Left ventricle myocardium inferior (tissue), 1 donor: Measurements from ENCODE around the gene ST8SIA6. TPM values are rescaled to one million over a fixed set of nuclear protein-coding genes. Genes with fewer than 3 reads are reported as not detected.
"Not testable (repeated sequence)": the region's sequence is repeated elsewhere in the genome, so short reads cannot be mapped to it uniquely, and the experiment has no call there.

Source experiments
- DNase-seq: peaks from one replicate; pipeline ENCODE4 v3.0.0-alpha.2; 2020
- H3K27ac ChIP-seq: fragments of 200-600 bp; replicated peaks from 2 replicates; pipeline ENCODE4 v1.8.0; 2021
- H3K27me3 ChIP-seq: fragments of 200-600 bp; 2 replicates; pipeline ENCODE4 v1.8.0; 2021; ENCODE audit warnings: low read depth
- H3K36me3 ChIP-seq: fragments of 200-600 bp; 2 replicates; pipeline ENCODE4 v1.8.0; 2021
- H3K4me1 ChIP-seq: fragments of 200-600 bp; 2 replicates; pipeline ENCODE4 v1.8.0; 2021
- H3K4me3 ChIP-seq: fragments of 200-600 bp; 2 replicates; pipeline ENCODE4 v1.8.0; 2021; ENCODE audit warnings: mild to moderate bottlenecking, moderate library complexity
- H3K9me3 ChIP-seq: fragments of 200-600 bp; replicated peaks from 2 replicates; pipeline ENCODE4 v1.8.0; 2021
- CTCF ChIP-seq: fragments of 200-600 bp; IDR thresholded peaks from 2 replicates; pipeline ENCODE4 v1.8.0; 2021; ENCODE audit warnings: antibody characterized with exemption, mild to moderate bottlenecking, borderline replicate concordance
- intact Hi-C: fragments of 100-400 bp; cut with micrococcal nuclease; formaldehyde crosslinking; loops from one replicate; pipeline ENCODE4 v1.11.0; 2022
- total RNA-seq: library from RNA; stranded (reverse); fragmentation: NEBNext Ultra II Directional; extraction: Animal tissue kit (Norgen Biotek cat#: 25700); gene quantifications from one replicate; pipeline ENCODE4 v1.2.1, GENCODE V29; 2021
- donor health status: DM: no; HTN: yes; CAD: no; lungs with severe emphysema.

ST8SIA6 gene
- total RNA-seq, 1 donor from 2014 or later, result 10.1 TPM

GRCh38 chr10:17343118-17343517, 111.3 kb downstream of the ST8SIA6 start:
- H3K4me1 ChIP-seq, result peaks cover 2% of the 10 kb centered on the region
- DNase-seq, result no peak
- no peaks in the 10 kb centered on the region for H3K27me3 ChIP-seq
- no peaks in the 10 kb centered on the region for H3K36me3 ChIP-seq
- no peak overlapping the region for H3K27ac ChIP-seq
- H3K9me3 ChIP-seq, result peaks cover 15% of the 10 kb centered on the region
- H3K4me3 ChIP-seq, result no peak overlapping the region
- no peak for TF ChIP-seq CTCF
- intact Hi-C loops, result no loop called here

- intact Hi-C loops, result no loop called here
- Histone ChIP-seq H3K27me3 (no peaks in the 10 kb centered on the region), H3K4me1 (no peaks in the 10 kb centered on the region), H3K4me3 (no peak overlapping the region), H3K36me3 (no peaks in the 10 kb centered on the region), H3K9me3 (peaks cover 15% of the 10 kb centered on the region), H3K27ac (no peak overlapping the region)
- DNase-seq, result no peak
- TF ChIP-seq CTCF, result no peak
These were observed 114.1 kb downstream of the ST8SIA6 start for GRCh38 chr10:17340144-17340829.

DNA sequence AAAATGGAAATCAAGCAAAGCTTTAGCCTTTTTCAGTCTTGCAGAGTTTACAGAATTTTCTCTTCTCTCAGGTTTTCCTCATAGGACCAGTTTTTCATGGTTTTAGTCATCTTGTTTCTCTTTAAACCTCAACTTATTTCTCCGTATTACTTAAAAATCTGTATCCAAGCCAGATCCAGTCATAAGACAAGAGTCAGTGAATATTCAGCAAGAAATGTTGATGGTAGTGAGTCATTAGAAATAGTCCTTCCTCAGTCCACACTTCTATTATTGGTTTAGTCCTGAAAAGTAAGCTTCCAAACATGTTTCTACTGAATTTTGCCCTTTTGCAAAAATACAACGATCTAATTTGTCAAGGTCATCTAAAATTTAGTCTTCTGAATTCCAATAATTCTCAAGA, 119.3 kb downstream of the ST8SIA6 start:
- H3K4me3 ChIP-seq, result no peak overlapping the region
- no peak for DNase-seq
- intact Hi-C loops, result no loop called here
- no peaks in the 10 kb centered on the region for H3K36me3 ChIP-seq
- no peaks in the 10 kb centered on the region for H3K27me3 ChIP-seq
- no peak for TF ChIP-seq CTCF
- no peaks in the 10 kb centered on the region for H3K9me3 ChIP-seq
- no peaks in the 10 kb centered on the region for H3K4me1 ChIP-seq
- H3K27ac ChIP-seq, result no peak overlapping the region

DNA sequence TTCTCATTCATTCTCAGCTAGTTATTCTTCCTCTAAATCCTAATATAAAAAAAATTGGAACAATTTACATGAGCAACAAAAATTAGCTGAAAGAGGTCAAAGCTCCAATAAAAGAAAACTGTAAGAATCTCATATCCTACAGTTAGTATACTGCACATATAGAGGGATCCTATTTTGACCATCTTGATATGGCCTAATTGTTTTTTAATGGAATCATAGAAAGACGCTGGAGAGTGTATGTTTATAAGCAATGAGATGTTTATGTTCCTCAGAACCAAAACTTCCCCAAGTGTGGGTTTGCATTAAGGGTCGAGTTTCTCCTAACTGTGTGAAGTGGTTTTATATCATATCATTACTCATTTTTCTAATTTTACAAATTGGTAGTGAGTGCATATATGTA, 123.9 kb downstream of the ST8SIA6 start:
- Histone ChIP-seq H3K9me3 (peaks cover 2% of the 10 kb centered on the region), H3K36me3 (no peaks in the 10 kb centered on the region), H3K4me1 (no peaks in the 10 kb centered on the region), H3K4me3 (no peak overlapping the region), H3K27ac (no peak overlapping the region), H3K27me3 (no peaks in the 10 kb centered on the region)
- no peak for TF ChIP-seq CTCF
- DNase-seq, result no peak
- intact Hi-C loops, result no loop called here

DNA sequence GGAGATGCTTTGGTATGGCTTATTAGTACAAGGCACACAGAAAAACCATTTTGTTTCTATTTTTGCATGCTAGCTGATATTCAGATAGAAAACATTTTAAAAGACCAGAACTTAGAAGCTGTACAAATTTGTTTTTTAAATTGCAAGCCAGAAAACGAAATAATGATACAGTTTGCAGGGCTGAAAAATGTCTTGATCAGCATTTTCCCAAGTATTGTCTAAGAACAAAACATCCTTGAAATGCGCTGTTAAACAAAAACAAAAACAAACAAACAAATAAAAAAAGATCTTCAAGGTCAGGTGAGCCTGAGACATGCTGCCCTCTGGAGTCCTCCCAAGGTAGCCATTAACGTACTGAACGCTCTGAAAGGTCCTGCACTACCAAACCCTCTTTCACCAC, 128.0 kb downstream of the ST8SIA6 start:
- no peaks in the 10 kb centered on the region for H3K27me3 ChIP-seq
- intact Hi-C loops, result no loop called here
- no peak overlapping the region for H3K4me3 ChIP-seq
- H3K36me3 ChIP-seq, result no peaks in the 10 kb centered on the region
- no peaks in the 10 kb centered on the region for H3K4me1 ChIP-seq
- no peak for TF ChIP-seq CTCF
- H3K27ac ChIP-seq, result no peak overlapping the region
- no peak for DNase-seq
- peaks cover 2% of the 10 kb centered on the region for H3K9me3 ChIP-seq

DNA sequence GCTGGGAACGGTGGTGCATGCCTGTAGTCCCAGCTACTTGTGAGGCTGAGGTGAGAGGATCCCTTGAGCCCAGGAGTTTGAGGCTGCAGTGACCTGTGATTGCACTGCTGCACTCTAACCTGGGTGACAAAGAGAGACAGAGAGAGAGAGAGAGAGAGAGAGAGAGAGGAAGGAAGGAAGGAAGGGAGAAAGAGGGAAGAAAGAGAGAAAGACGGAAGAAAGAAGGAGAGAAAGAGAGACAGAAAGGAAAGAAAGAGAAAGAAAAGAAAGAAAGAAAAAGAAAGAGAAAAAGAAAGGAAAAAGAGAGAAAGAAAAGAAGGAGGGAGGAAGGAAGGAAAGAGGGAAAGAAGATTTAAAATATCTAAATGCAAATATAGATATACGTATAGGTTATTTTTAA, 132.4 kb downstream of the ST8SIA6 start:
- H3K4me1 ChIP-seq, intact Hi-C loops, H3K9me3 ChIP-seq, H3K27ac ChIP-seq, H3K4me3 ChIP-seq, H3K27me3 ChIP-seq, H3K36me3 ChIP-seq, DNase-seq: not testable (repeated sequence)
